NT2/D1 (cell line): Measurements from ENCODE around the gene EPM2A.

Source experiments
- YY1 ChIP-seq: IDR thresholded peaks from 2 replicates; pipeline ENCODE4 v1.6.1; 2011; ENCODE audit not compliant: insufficient read length, insufficient read depth
- ZNF274 ChIP-seq: IDR thresholded peaks from 2 replicates; pipeline ENCODE4 v1.6.1; 2011; ENCODE audit warnings: mild to moderate bottlenecking, low read depth, low read length

DNA sequence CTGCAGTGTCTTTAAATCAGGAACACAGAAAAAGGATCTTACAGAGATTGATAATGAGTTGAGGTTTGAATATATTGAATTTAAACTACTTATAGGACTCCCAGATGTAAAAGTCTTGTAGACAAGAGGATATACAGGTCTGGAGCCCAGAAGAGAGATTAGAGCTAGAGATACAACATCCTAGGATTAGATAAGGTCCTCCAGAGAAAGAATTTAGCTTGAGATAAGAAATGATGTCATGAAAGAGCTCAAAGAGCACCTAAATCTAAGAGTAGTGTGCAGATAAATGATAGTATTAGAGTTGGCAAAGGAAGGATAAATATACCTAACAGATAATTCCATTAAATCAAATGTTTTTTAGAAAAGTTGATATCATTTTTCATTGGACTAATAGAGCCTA, 23.9 kb downstream of the EPM2A start:
- no peak for TF ChIP-seq ZNF274
- TF ChIP-seq YY1, result no peak
